K562 (cell line): ENCODE measurements around the gene ITGAV. TPM values are rescaled to one million over a fixed set of nuclear protein-coding genes. Genes with fewer than 3 reads are reported as not detected.

Experiments used
- ATAC-seq: fragments of 200-7000 bp; cut with Tn5 transposase; 3 replicates; pipeline ENCODE4 v1.9.1; 2020; ENCODE audit warnings: moderate library complexity
- BruUV-seq: library from RNA; stranded (reverse); fragments of 400-500 nt; replicated peaks from 2 replicates; lab custom pipeline; 2021; lab: Mats Ljungman, UMichigan
- CTCF ChIA-PET: fragments of 300-600 bp; formaldehyde crosslinking; extraction: SDS; loops from one replicate; lab custom pipeline; 2021; ENCODE audit warnings: low intra/inter-chr PET ratio; lab: Yijun Ruan, JAX
- POLR2A ChIA-PET: fragments of 300-600, 350-650 bp; sonication (Branson Sonifier 250); formaldehyde crosslinking; extraction: SDS; loops from one replicate; lab custom pipeline; 2021; ENCODE audit warnings: antibody characterized with exemption, inconsistent platforms; lab: Yijun Ruan, JAX
- DNase-seq, 4 experiments: peaks; one replicate each; pipeline versions ENCODE4 v3.0.0 to v3.0.0-alpha.2; 2011 to 2018; ENCODE audit warnings: low spot score in 3 of 4, mixed read lengths in 3 of 4; ENCODE audit errors: extremely low read depth in 1 of 4
- FAIRE-seq: peaks from 2 replicates; lab custom pipeline; 2011; peaks lifted over from hg19 to GRCh38; lab: Jason Lieb, UNC
- H2AFZ ChIP-seq: 2 replicates; pipeline ENCODE4 v1.6.0; 2011; ENCODE audit warnings: low read depth, low read length, control low read depth, inconsistent platforms
- H3K27ac ChIP-seq: fragments of 200-600 bp; 3 replicates; pipeline ENCODE4 v1.8.0; 2011; ENCODE audit warnings: low read depth, mild to moderate bottlenecking, control low read depth, inconsistent platforms, low read length, moderate library complexity, mixed read lengths; ENCODE audit errors: extremely low read depth
- H3K27me3 ChIP-seq, 2 experiments: fragments of 300-600 bp in 1 of 2; 2 replicates in 1 of 2; 3 replicates in 1 of 2; pipeline versions ENCODE4 v1.6.0 to v1.8.0; 2011; ENCODE audit warnings: inconsistent platforms in 2 of 2, low read length in 2 of 2, mild to moderate bottlenecking in 1 of 2, mixed read lengths in 1 of 2, moderate library complexity in 1 of 2; ENCODE audit not compliant: control insufficient read depth in 2 of 2, insufficient read depth in 2 of 2
- H3K36me3 ChIP-seq: fragments of 300-600 bp; 3 replicates; pipeline ENCODE4 v1.8.0; 2011; ENCODE audit warnings: mild to moderate bottlenecking, low read length, inconsistent platforms; ENCODE audit not compliant: control insufficient read depth, insufficient read depth
- H3K4me1 ChIP-seq, 2 experiments: fragments of 200-600 bp in 1 of 2; replicated peaks in 1 of 2; 2 replicates in 1 of 2; 3 replicates in 1 of 2; pipeline versions ENCODE4 v1.5.1 to v1.8.0; 2011; ENCODE audit warnings: inconsistent platforms in 2 of 2, low read length in 2 of 2, mild to moderate bottlenecking in 1 of 2, mixed read lengths in 1 of 2, moderate library complexity in 1 of 2; ENCODE audit not compliant: control insufficient read depth in 2 of 2, insufficient read depth in 2 of 2
- H3K4me2 ChIP-seq: 2 replicates; pipeline ENCODE4 v1.6.1; 2011; ENCODE audit warnings: low read length, control low read depth, inconsistent platforms, mixed read lengths; ENCODE audit not compliant: insufficient read depth
- H3K4me3 ChIP-seq: fragments of 200-600 bp; sonication (generic), shearing (Covaris generic); 2 replicates; pipeline ENCODE4 v1.5.1; 2016; ENCODE audit warnings: control low read depth, inconsistent platforms
- H3K79me2 ChIP-seq: fragments of 200-600 bp; 3 replicates; pipeline ENCODE4 v1.8.0; 2011; ENCODE audit warnings: low read length, inconsistent platforms; ENCODE audit not compliant: control insufficient read depth, insufficient read depth
- H3K9ac ChIP-seq, 2 experiments: 2 replicates each; pipeline versions ENCODE4 v1.6.0 to v1.6.1; 2011; ENCODE audit warnings: low read depth in 2 of 2, low read length in 2 of 2, control low read depth in 1 of 2, inconsistent platforms in 1 of 2, mild to moderate bottlenecking in 1 of 2, mixed read lengths in 1 of 2; ENCODE audit not compliant: insufficient read depth in 1 of 2
- H3K9me1 ChIP-seq: one replicate; pipeline ENCODE4 v1.6.0; 2011; ENCODE audit warnings: inconsistent platforms, mild to moderate bottlenecking, low read length, moderate library complexity; ENCODE audit not compliant: control insufficient read depth, insufficient read depth
- H3K9me3 ChIP-seq: replicated peaks from 2 replicates; pipeline ENCODE4 v1.5.1; 2011; ENCODE audit warnings: low read depth, low read length, inconsistent platforms; ENCODE audit not compliant: control insufficient read depth, insufficient read depth
- H4K20me1 ChIP-seq: replicated peaks from 2 replicates; pipeline ENCODE4 v1.6.1; 2011; ENCODE audit warnings: low read length, inconsistent platforms, mixed read lengths; ENCODE audit not compliant: control insufficient read depth, insufficient read depth
- ASH1L ChIP-seq: fragments of 450-650 bp; IDR thresholded peaks from 2 replicates; pipeline ENCODE4 v1.6.1; 2018; ENCODE audit warnings: borderline replicate concordance, mild to moderate bottlenecking, low read depth; ENCODE audit not compliant: partially characterized antibody
- BACH1 ChIP-seq: fragments of 200-800 bp; sonication (Bioruptor generic); IDR thresholded peaks from 2 replicates; pipeline ENCODE4 v1.6.1; 2016; ENCODE audit warnings: missing genetic modification characterization, missing compliant biosample characterization
- MYC ChIP-seq, 2 experiments: fragments of 250-450 bp in 1 of 2; sonication (Bioruptor Pico) in 1 of 2; IDR thresholded peaks; 2 replicates each; pipeline versions ENCODE4 v1.5.1 to v1.6.1; 2012 to 2021; ENCODE audit warnings: low read depth in 2 of 2, borderline replicate concordance in 1 of 2, improper control_type of control experiment in 1 of 2, low read length in 1 of 2, mild to moderate bottlenecking in 1 of 2, moderate library complexity in 1 of 2
- SOX6 ChIP-seq: fragments of 450-650 bp; IDR thresholded peaks from 2 replicates; pipeline ENCODE4 v1.6.1; 2014; ENCODE audit warnings: mild to moderate bottlenecking
- YY1 ChIP-seq, 3 experiments: IDR thresholded peaks; 2 replicates each; pipeline ENCODE4 v1.6.1; 2011; ENCODE audit warnings: low read length in 2 of 3, mild to moderate bottlenecking in 2 of 3, moderate library complexity in 2 of 3, borderline replicate concordance in 1 of 3, control low read depth in 1 of 3, low read depth in 1 of 3; ENCODE audit not compliant: insufficient read depth in 3 of 3, insufficient replicate concordance in 2 of 3, control insufficient read depth in 1 of 3, insufficient read length in 1 of 3; ENCODE audit errors: extremely low read depth in 1 of 3
- ZHX1 ChIP-seq: fragments of 150-350 bp; conservative IDR thresholded peaks from 2 replicates; pipeline ENCODE4 v1.6.1; 2014; ENCODE audit warnings: low read length
- ZNF740 ChIP-seq, 3 experiments: fragments of 200-800 bp in 1 of 3; sonication (Bioruptor generic) in 1 of 3; sonication (generic) in 1 of 3; formaldehyde crosslinking in 1 of 3; IDR thresholded peaks; 2 replicates each; pipeline versions ENCODE4 v1.6.1 to v1.8.0; 2016 to 2022; ENCODE audit warnings: mild to moderate bottlenecking in 2 of 3, missing compliant biosample characterization in 2 of 3, missing genetic modification characterization in 2 of 3, missing genetic modification reagents in 1 of 3
- ZNF76 ChIP-seq: fragments of 250-450 bp; sonication (Bioruptor Pico); IDR thresholded peaks from 2 replicates; pipeline ENCODE4 v1.4.0; 2020; ENCODE audit warnings: mild to moderate bottlenecking, moderate library complexity, borderline replicate concordance
- ZSCAN29 ChIP-seq: fragments of 450-650 bp; IDR thresholded peaks from 2 replicates; pipeline ENCODE4 v1.6.1; 2017
- ZZZ3 ChIP-seq: fragments of 450-650 bp; IDR thresholded peaks from 2 replicates; pipeline ENCODE4 v1.6.1; 2016; ENCODE audit warnings: antibody characterized with exemption, mild to moderate bottlenecking, moderate library complexity
- WGBS: fragments of 100-300 bp; shearing (Covaris generic); methylation state at CpG from one replicate; pipeline ENCODE4 v1.1.6; 2016; ENCODE audit warnings: low coverage, mixed read lengths; ENCODE audit not compliant: insufficient coverage; ENCODE audit errors: missing lambda C conversion rate; 5-methylcytosine and 5-hydroxymethylcytosine counted together
- in situ Hi-C: fragments of 300-500 bp; cut with MboI; formaldehyde crosslinking; loops from 4 replicates; pipeline ENCODE4 v1.15.0; 2018; ENCODE audit warnings: inconsistent platforms, mixed read lengths
- intact Hi-C: fragments of 100-400 bp; cut with micrococcal nuclease; formaldehyde crosslinking; loops from 2 replicates; pipeline ENCODE4 v1.14.2; 2022
- polyA plus RNA-seq, 8 experiments: library from polyadenylated mRNA; depleted of rRNA in 4 of 8; stranded (reverse) in 5 of 8; unstranded in 3 of 8; fragments of >200 nt; fragmentation: Nextera tagmentation in 2 of 8; fragmentation: Illumina TruSeq in 1 of 8; extraction: Ambion mirVana in 2 of 8; extraction: Trizol in 1 of 8; gene quantifications; 2 replicates each; pipeline versions ENCODE4 v1.2.1 to v1.2.3, GENCODE V29; 2011 to 2014; ENCODE audit warnings: inconsistent platforms in 1 of 8, missing spikeins in 1 of 8
- total RNA-seq, 7 experiments: library from RNA; depleted of rRNA in 6 of 7; stranded (reverse); fragments of >200 nt in 6 of 7; fragmentation: Illumina TruSeq in 2 of 7; extraction: Trizol in 2 of 7; gene quantifications; 2 replicates each; pipeline versions ENCODE4 v1.2.1 to v1.2.3, GENCODE V29; 2011 to 2021; ENCODE audit warnings: low replicate concordance in 1 of 7
- TF ChIP-seq, protein P1 (sequence below): fragments of 250-450 bp; sonication (Bioruptor Pico); IDR thresholded peaks from 2 replicates; pipeline ENCODE4 v1.5.0; 2020; ENCODE audit warnings: mild to moderate bottlenecking, borderline replicate concordance
- TF ChIP-seq, protein P2 (sequence below), 2 experiments: fragments of 450-650 bp; IDR thresholded peaks; 2 replicates each; pipeline ENCODE4 v1.6.1; 2016

Gene ITGAV
- total and polyA plus RNA-seq, 9 of the 15 experiments (the other 6 are each of a cell fraction or from before 2014, with no cell fraction given): 3.7 to 17.7 (median 10.7) TPM

DNA sequence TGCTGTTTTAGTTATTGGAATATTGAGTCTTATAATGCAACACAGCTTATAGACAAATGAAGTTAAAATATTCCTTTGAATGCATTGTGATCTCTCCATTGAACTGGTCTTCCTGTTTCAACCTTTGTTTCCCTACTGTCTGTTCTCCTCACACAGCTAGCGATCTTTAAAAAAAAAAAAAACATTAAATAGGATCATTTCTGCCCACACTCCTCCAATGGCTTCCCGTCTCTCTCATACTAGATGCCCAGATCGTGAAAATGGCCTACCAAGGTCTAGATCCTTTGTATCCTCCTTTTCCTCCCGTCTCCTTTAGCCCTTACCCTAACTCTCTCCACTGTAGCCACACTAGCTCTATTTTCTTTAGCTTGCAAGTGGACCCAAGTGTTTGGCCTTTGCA, 106.4 kb downstream of the ITGAV start (continued):
- TF ChIP-seq, protein P1, sequence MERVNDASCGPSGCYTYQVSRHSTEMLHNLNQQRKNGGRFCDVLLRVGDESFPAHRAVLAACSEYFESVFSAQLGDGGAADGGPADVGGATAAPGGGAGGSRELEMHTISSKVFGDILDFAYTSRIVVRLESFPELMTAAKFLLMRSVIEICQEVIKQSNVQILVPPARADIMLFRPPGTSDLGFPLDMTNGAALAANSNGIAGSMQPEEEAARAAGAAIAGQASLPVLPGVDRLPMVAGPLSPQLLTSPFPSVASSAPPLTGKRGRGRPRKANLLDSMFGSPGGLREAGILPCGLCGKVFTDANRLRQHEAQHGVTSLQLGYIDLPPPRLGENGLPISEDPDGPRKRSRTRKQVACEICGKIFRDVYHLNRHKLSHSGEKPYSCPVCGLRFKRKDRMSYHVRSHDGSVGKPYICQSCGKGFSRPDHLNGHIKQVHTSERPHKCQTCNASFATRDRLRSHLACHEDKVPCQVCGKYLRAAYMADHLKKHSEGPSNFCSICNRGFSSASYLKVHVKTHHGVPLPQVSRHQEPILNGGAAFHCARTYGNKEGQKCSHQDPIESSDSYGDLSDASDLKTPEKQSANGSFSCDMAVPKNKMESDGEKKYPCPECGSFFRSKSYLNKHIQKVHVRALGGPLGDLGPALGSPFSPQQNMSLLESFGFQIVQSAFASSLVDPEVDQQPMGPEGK (CRISPR knock-in tag): no peak
- TF ChIP-seq MYC (IDR thresholded peaks at IDR 0.05; ENCODE audit: low read depth, low read length) (no peak), MYC (CRISPR knock-in tag; IDR thresholded peaks at IDR 0.05; ENCODE audit: borderline replicate concordance, low read depth) (no peak), ZNF740 (CRISPR knock-in tag; IDR thresholded peaks at IDR 0.05) (no peak), ZNF740 (tag; IDR thresholded peaks at IDR 0.05) (no peak), ZZZ3 (no peak)

- Histone ChIP-seq H3K79me2 (no peaks in the 10 kb centered on the region), H3K4me2 (no peak overlapping the region), H4K20me1 (no peaks in the 10 kb centered on the region), H3K4me1 (peaks cover 0 to 11% of the 10 kb centered on the region in 2 experiments; a peak in 2 of 5 replicates), H2AFZ (no peak overlapping the region), H3K9ac (no peak overlapping the region), H3K4me3 (no peak overlapping the region), H3K36me3 (no peaks in the 10 kb centered on the region), H3K9me1 (no peaks in the 10 kb centered on the region), H3K27me3 (peaks cover 17 to 26% of the 10 kb centered on the region in 2 experiments), H3K9me3 (no peaks in the 10 kb centered on the region), H3K27ac (no peak overlapping the region)
- ChIA-PET CTCF (no interaction called here), POLR2A (interaction anchor here (0.6 to 1.0 kb wide), 2 partner anchors 8 to 214 kb away, joined by 3 read pairs; no protein-coding TSS in a partner anchor)
- FAIRE-seq: no peak
- WGBS: 1% methylated on average over 4 of the region's 4 CpGs
- BruUV-seq: no TSS peak
- intact Hi-C loops (no loop called here), in situ Hi-C loops (no loop called here)
- DNase-seq: no peak
- ATAC-seq: no peak
- TF ChIP-seq ASH1L: no peak
- TF ChIP-seq BACH1 (tag): no peak
- TF ChIP-seq, protein P2, sequence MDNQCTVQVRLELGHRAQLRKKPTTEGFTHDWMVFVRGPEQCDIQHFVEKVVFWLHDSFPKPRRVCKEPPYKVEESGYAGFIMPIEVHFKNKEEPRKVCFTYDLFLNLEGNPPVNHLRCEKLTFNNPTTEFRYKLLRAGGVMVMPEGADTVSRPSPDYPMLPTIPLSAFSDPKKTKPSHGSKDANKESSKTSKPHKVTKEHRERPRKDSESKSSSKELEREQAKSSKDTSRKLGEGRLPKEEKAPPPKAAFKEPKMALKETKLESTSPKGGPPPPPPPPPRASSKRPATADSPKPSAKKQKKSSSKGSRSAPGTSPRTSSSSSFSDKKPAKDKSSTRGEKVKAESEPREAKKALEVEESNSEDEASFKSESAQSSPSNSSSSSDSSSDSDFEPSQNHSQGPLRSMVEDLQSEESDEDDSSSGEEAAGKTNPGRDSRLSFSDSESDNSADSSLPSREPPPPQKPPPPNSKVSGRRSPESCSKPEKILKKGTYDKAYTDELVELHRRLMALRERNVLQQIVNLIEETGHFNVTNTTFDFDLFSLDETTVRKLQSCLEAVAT (IDR thresholded peaks at IDR 0.05): no peak
- no peak for TF ChIP-seq ZSCAN29
- no peak for TF ChIP-seq YY1 (IDR thresholded peaks at IDR 0.05; ENCODE audit: borderline replicate concordance in 1 of 3, control insufficient read depth in 1 of 3, extremely low read depth in 1 of 3, insufficient read depth in 3 of 3, insufficient read length in 1 of 3, insufficient replicate concordance in 2 of 3, low read depth in 1 of 3, low read length in 2 of 3)
- no peak for TF ChIP-seq ZHX1
- no peak for TF ChIP-seq ZNF76 (CRISPR knock-in tag)
- no peak for TF ChIP-seq SOX6
These were observed 106.9 kb downstream of the ITGAV start for GRCh38 chr2:186696804-186697203.
